LHCN-M2 (cell line): ENCODE results near the gene ANXA10. TPM values are rescaled to one million over a fixed set of nuclear protein-coding genes. Genes with fewer than 3 reads are reported as not detected.

Experiments
- total RNA-seq: library from RNA; depleted of rRNA; stranded (reverse); fragments of >200 nt; gene quantifications from 2 replicates; pipeline ENCODE4 v1.2.3, GENCODE V29; 2014; rRNA removed

The ANXA10 gene
- total RNA-seq, 1 experiment from 2014 or later, result 0.34 TPM

Other genes starting within 250 kb of the ANXA10 start
- gene DDX60, start 226.2 kb downstream of the ANXA10 start, total RNA-seq, result 7.5 and 13.7 TPM in 2 replicates